Adrenal gland (tissue), 5 donors: ENCODE measurements around the gene RSPO3.

Source experiments
- POLR2A ChIP-seq, 2 donors: fragments of 450-650 bp; IDR thresholded peaks; one replicate each; pipeline ENCODE4 v1.6.1; 2017; ENCODE audit warnings: antibody characterized with exemption in 2 of 2, mild to moderate bottlenecking in 2 of 2, moderate library complexity in 1 of 2
- TF ChIP-seq, protein P1 (sequence below), 6 experiments: fragments of 450-650 bp in 4 of 6; fragments of 200-600 bp in 2 of 6; sonication (generic) in 1 of 6; IDR thresholded peaks; 1 replicate in 5 of 6; 2 replicates in 1 of 6; pipeline versions ENCODE4 v1.5.1 to v1.8.0; 2016 to 2021; ENCODE audit warnings: antibody characterized with exemption in 6 of 6, mild to moderate bottlenecking in 2 of 6, moderate library complexity in 1 of 6
- donor health status: DM: no; HTN: no; CAD: no.

DNA sequence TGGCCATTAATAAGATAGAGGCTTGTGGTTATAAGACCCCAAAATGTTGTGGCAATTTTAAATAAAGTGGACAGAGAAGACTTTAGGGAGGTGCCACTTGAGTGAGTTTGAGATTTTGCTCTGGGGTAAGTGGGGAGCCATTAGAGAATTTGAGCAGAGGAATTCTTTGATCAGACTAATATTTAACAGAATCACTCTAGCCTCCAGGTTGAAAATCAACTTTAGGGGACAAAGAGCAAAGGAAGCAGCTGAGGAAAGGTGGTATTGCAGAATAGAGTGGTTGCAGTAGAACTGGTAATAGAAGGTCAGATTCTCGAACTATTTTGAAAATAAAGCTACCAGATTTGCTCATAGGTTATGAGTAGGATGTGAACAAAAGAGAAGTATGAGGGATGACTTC is 97.5 kb downstream of the RSPO3 start:
- TF ChIP-seq, protein P1, sequence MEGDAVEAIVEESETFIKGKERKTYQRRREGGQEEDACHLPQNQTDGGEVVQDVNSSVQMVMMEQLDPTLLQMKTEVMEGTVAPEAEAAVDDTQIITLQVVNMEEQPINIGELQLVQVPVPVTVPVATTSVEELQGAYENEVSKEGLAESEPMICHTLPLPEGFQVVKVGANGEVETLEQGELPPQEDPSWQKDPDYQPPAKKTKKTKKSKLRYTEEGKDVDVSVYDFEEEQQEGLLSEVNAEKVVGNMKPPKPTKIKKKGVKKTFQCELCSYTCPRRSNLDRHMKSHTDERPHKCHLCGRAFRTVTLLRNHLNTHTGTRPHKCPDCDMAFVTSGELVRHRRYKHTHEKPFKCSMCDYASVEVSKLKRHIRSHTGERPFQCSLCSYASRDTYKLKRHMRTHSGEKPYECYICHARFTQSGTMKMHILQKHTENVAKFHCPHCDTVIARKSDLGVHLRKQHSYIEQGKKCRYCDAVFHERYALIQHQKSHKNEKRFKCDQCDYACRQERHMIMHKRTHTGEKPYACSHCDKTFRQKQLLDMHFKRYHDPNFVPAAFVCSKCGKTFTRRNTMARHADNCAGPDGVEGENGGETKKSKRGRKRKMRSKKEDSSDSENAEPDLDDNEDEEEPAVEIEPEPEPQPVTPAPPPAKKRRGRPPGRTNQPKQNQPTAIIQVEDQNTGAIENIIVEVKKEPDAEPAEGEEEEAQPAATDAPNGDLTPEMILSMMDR (IDR thresholded peaks at IDR 0.05): no peak
- TF ChIP-seq POLR2A (IDR thresholded peaks at IDR 0.05): no peak
